Osteocyte (in vitro differentiated cells): ENCODE results near the gene OR10J1. TPM values are rescaled to one million over a fixed set of nuclear protein-coding genes. Genes with fewer than 3 reads are reported as not detected.

Experiments
- DNase-seq: peaks from one replicate; pipeline ENCODE4 v3.0.0; 2021; ENCODE audit warnings: mixed read lengths; ENCODE audit not compliant: unreplicated experiment; ENCODE audit errors: extremely low spot score
- H3K27ac Mint-ChIP-seq: one replicate; pipeline ENCODE4 v1.8.0; 2021; ENCODE audit warnings: mild to moderate bottlenecking, mixed read lengths; ENCODE audit not compliant: unreplicated experiment
- H3K27me3 Mint-ChIP-seq: one replicate; pipeline ENCODE4 v1.8.0; 2021; ENCODE audit warnings: mixed read lengths; ENCODE audit not compliant: unreplicated experiment
- H3K36me3 Mint-ChIP-seq: one replicate; pipeline ENCODE4 v1.8.0; 2021; ENCODE audit warnings: mixed read lengths; ENCODE audit not compliant: unreplicated experiment
- H3K4me1 Mint-ChIP-seq: one replicate; pipeline ENCODE4 v1.8.0; 2021; ENCODE audit warnings: mixed read lengths; ENCODE audit not compliant: unreplicated experiment
- H3K4me3 Mint-ChIP-seq: one replicate; pipeline ENCODE4 v1.8.0; 2021; ENCODE audit warnings: mild to moderate bottlenecking, moderate library complexity, mixed read lengths; ENCODE audit not compliant: unreplicated experiment
- H3K9me3 Mint-ChIP-seq: one replicate; pipeline ENCODE4 v1.8.0; 2021; ENCODE audit warnings: mixed read lengths; ENCODE audit not compliant: unreplicated experiment
- CTCF ChIP-seq: fragments of 200-600 bp; sonication (generic); IDR thresholded peaks from 2 replicates; pipeline ENCODE4 v1.5.0; 2021; ENCODE audit warnings: antibody characterized with exemption, mild to moderate bottlenecking, moderate library complexity
- total RNA-seq: library from RNA; stranded (reverse); gene quantifications from 2 replicates; pipeline ENCODE4 v1.2.1, GENCODE V29; 2021

Gene OR10J1
- total RNA-seq, 1 donor from 2014 or later, result not detected

- H3K27me3 Mint-ChIP-seq, result no peaks in the 10 kb centered on the region
- peaks cover 20% of the 10 kb centered on the region for H3K9me3 Mint-ChIP-seq
- DNase-seq, result no peak
- no peak overlapping the region for H3K27ac Mint-ChIP-seq
- H3K4me3 Mint-ChIP-seq, result no peak overlapping the region
- no peak for TF ChIP-seq CTCF
- H3K36me3 Mint-ChIP-seq, result no peaks in the 10 kb centered on the region
- H3K4me1 Mint-ChIP-seq, result no peaks in the 10 kb centered on the region
Observed at GRCh38 chr1:159459551-159459950, 20.0 kb downstream of the OR10J1 start.

GRCh38 chr1:159465191-159465603 lies 25.7 kb downstream of the OR10J1 start:
- no peak for TF ChIP-seq CTCF
- no peaks in the 10 kb centered on the region for H3K4me1 Mint-ChIP-seq
- no peaks in the 10 kb centered on the region for H3K36me3 Mint-ChIP-seq
- peaks cover 11% of the 10 kb centered on the region for H3K27me3 Mint-ChIP-seq
- no peak overlapping the region for H3K4me3 Mint-ChIP-seq
- no peak for DNase-seq
- no peak overlapping the region for H3K27ac Mint-ChIP-seq
- H3K9me3 Mint-ChIP-seq, result peaks cover 24% of the 10 kb centered on the region

- H3K27ac Mint-ChIP-seq, result no peak overlapping the region
- H3K4me1 Mint-ChIP-seq, result no peaks in the 10 kb centered on the region
- no peak for TF ChIP-seq CTCF
- no peaks in the 10 kb centered on the region for H3K36me3 Mint-ChIP-seq
- no peak overlapping the region for H3K4me3 Mint-ChIP-seq
- DNase-seq, result no peak
- peaks cover 15% of the 10 kb centered on the region for H3K27me3 Mint-ChIP-seq
- H3K9me3 Mint-ChIP-seq, result peaks cover 9% of the 10 kb centered on the region
Observed at GRCh38 chr1:159468321-159468720, 28.8 kb downstream of the OR10J1 start.

- Mint-ChIP-seq H3K4me3 (no peak overlapping the region), H3K27me3 (peaks cover 12% of the 10 kb centered on the region), H3K36me3 (no peaks in the 10 kb centered on the region), H3K27ac (no peak overlapping the region), H3K9me3 (peaks cover 9% of the 10 kb centered on the region), H3K4me1 (no peaks in the 10 kb centered on the region)
- DNase-seq, result no peak
- TF ChIP-seq CTCF, result no peak
Observed at GRCh38 chr1:159469921-159470533, 30.5 kb downstream of the OR10J1 start.

GRCh38 chr1:159473335-159473734 lies 33.8 kb downstream of the OR10J1 start:
- TF ChIP-seq CTCF, result no peak
- Mint-ChIP-seq H3K4me1 (no peaks in the 10 kb centered on the region), H3K9me3 (peaks cover 5% of the 10 kb centered on the region), H3K4me3 (no peak overlapping the region), H3K36me3 (no peaks in the 10 kb centered on the region), H3K27ac (no peak overlapping the region), H3K27me3 (peaks cover 9% of the 10 kb centered on the region)
- no peak for DNase-seq
